Erythroblast (primary cell): ENCODE data around the gene TBCCD1.

ENCODE experiments used
- GATA1 ChIP-seq: IDR thresholded peaks from 2 replicates; pipeline ENCODE4 v1.6.1; 2011; ENCODE audit warnings: low read depth, mild to moderate bottlenecking, control low read depth, low read length, moderate library complexity
- POLR2A ChIP-seq: IDR thresholded peaks from 2 replicates; pipeline ENCODE4 v1.6.1; 2011; ENCODE audit warnings: mild to moderate bottlenecking, low read length

- TF ChIP-seq POLR2A, result no peak
- TF ChIP-seq GATA1, result no peak
Measured at GRCh38 chr3:186570941-186571643, 4.0 kb upstream of the TBCCD1 start.
